Measurements from ENCODE around the gene JCHAIN.
"Not testable (repeated sequence)": the region's sequence is repeated elsewhere in the genome, so short reads cannot be mapped to it uniquely, and the experiment has no call there.

JCHAIN gene

DNA sequence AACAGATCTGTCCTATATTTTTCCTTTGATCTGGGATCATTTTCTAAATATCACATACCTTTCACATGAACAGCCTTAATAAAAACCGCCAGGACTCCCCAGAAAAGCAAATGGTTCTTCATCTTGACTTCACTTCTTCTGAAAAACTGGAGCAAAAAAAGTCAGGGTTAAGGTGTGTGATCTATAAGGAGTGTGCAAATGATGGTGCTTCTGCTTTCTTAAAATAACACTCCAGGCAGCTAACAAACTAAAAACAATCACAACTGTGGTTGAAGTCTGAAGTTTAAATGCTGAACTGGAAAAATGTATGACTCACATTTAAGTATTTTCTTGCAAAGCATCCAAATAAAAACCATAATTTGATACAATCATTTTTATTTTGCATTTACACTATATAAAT is at the start of gene JCHAIN:
JCHAIN (minus strand) TSS at position 140 of the 400 bp plus-strand sequence; CDS start at position 122, 18 bp downstream.
- DNase-seq = no peak

DNA sequence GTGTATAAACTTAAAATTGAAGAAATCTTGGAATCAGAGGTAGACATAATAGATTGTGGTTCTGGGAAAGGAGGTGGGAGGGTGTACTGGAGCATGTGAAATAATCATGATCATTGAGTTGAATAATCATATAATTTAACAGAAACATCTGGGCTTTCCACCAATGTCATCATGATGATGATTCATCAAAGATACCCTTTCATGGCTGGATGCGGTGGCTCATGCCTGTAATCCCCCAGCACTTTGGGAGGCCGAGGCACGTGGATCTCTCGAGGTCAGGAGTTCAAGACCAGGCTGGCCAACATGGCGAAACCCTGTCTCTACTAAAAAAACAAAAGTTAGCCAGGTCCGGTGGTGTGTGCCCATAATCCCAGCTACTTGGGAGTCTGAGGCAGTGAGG is 48.8 kb upstream of the JCHAIN start:
- DNase-seq = no peak

DNA sequence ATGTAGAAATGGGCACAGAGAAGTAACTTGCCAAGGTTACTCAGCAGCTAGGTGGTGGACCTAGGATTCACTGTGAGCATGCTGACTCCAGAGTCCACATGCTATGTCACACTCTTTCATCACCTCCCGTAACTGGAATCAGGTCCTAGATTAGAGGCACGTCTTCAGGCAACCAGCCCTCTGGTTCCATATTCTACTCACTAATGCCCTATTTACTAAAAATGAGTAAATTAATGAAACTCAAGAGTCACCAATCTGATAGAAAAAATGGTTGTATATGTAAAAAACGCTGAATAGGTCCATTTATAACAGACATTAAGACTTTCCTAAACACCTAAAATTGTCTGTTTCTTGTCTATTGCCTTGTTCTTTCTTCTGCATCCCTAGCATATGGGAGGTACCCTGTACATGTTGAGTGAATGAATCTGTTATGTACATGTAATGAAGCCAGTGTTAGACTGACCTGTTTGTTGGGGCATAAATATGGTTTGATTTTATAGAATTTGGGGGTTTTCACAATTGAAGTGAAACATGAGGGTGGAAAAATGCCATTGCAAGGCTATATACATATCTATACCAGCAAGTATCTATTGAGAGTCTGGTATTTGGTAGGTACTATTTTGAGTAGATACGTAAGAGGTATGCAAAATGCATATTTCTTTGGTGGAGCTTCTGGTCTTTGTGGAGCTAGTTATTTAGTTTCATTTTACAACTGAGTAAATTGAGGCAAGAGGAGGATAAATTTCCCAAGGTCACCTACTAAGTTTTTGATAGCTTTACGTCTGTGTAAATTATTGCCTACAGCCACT is 48.0 kb upstream of the JCHAIN start:
- DNase-seq = no peak

DNA sequence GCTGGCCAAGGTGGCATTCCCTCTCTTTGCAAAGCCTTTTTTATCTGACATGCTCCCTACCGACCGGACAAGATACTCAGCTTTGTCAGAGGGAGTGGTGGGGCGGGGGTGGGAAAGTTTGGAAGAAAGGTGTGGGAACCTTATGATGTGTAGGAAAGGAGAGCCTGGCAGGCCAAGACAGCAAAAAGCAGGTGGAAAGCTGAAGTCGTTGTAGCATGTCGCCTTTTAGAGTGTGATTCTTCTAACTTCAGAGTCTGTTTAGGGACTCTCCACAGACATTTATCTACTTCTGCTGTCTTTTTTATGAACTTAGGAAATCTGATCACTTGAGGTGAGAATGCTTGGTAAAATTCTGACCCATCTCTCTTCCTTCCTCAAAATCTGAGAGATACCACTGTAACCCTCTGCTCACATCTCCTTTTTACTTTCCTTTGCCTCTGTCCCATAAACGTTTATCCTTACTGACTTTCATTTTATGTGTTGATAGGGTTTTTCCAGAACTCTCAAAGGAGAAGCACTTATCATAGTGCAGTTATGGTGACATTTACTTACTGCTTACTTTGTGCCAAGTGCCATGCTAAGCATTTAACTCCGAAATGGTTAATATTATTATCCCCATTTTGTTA is 47.3 kb upstream of the JCHAIN start:
- no peak for DNase-seq

DNA sequence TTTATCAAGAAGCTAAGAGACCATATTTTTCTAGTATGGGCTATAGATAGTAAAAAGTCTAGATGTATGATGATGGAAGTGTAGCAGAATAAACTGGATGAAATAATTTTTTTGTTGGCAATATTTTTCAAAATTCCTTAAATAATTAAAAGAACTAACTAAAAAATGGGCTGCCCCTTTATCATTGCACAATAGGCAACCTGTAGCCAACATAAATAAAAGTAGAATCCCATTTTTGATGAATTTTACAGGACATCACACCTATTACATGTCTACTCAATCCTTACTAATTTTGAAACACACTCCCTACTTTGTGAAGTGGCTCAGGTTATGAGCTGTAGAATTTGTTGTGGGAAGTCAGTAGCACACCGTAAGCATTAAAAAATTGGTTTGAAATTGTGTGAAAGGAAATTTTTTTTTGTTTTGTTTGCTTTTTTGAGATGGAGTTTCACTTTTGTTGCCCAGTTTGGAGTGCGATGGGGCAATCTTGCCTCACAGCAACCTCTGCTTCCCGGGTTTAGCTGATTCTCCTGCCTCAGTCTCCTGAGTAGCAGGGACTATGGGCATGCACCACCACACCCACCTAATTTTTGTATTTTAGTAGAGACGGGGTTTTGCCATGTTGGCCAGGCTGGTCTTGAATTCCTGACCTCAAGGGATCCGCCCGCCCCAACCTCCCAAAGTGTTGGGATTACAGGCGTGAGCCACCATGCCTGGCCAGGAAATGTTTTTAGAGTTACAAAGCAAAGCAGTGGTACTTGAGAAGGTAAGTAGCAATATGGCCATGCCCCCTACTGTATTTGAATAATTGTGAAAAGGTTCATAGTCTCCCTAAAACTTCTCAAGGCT is 46.5 kb upstream of the JCHAIN start:
- no peak for DNase-seq

DNA sequence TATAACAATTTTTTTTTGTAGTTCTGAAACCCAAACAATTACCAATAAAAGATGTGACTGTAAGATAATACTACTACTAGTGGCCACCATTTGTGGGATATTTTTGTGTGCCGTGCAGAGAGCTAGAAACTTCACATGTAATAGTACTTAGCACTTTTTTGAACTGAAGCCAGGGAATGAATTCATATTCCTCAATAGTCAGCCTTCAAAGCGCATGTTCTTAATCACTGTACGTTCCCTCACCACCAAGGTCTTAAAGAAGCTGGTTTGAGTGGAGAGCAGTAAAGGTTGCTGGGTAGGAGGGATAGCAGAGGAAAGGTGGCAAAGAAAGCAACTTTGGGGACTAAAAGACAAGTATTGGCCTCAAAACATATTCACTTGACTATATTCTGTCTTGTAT is 45.8 kb upstream of the JCHAIN start:
- no peak for DNase-seq

DNA sequence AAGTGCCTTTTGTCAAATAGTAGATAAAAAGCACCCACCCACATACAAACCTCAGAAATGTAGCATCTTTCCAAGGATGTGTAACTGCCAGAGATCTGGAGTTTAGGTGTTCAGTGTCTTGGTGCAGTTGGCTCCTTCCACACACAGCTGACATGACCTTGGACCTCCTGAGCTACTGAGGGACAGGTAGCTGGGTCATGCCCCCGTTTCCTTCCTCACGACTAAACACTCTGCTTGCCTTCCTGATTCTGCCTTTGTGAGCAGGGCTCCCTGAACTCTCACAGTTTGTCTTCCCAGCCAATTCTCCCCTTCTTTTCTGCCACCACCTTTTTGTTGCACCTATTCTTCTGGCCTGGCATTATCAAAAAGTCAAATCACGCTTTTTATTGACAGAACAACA is 45.3 kb upstream of the JCHAIN start:
- DNase-seq = no peak

DNA sequence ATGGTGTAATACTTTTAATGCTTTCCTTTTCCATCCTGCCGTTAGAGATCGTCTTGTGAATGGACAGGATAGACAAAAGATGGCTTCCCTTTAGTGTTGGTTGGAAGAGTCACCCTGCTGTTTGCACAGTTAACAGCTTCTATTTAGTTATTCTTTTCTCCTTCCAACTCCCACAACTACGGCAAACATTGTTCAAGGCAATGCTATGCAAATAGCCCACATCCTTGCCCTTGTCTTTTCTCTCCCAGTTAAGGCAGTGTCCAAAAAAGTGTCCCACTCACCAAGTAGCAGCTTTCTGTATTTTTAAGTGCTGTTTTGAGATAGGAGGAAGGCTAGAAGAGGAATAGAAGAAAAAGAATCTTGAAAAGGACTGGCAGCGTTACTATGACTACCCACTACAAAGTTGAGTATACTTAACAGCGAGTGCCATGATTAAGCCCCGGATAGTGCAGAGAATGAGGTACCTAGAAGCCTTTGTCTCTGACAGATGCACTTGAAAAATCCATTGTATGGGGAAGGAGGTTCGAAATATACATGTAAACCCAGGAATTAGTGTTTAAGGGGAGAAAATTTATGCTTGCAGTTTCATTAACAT is 43.4 kb upstream of the JCHAIN start:
- DNase-seq = no peak

DNA sequence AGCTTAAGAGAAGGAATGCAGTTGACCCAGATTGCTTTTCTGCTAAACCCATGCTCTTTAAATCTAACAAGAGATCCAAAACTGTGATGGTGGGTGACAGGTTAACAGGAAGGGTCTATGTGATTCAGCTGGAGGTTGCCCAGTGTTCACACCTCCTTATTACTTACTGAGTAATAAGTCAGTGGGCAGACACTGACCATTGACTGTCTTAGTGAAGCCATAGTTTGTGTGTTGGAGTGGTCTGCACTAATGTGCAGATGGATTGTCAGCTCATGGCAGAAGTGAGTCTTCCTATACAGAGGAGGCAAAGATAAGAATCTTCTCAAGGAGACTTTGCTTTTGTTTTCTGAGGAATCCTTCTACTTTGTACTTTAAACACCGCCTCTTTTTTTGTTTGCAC is 40.2 kb upstream of the JCHAIN start:
- DNase-seq = no peak

DNA sequence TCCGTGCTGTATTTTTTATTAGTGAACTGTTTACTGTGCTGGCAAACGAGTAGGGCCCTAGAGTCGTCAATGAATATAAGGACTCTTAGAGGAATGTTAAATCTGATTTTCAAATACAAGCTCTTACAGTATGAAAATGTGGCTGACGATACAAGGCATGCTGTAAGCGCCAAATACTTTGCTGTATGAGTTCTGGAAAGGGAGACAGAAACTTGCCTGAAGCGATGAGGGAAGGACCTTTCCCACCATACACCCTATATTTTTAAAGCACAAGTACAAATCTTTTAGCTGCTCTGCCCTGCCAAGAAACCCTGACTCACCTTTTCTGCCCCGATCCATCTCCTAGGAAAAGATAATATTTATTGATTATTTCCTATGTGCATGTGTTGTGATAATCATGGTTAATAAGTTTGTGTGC is 39.7 kb upstream of the JCHAIN start:
- no peak for DNase-seq

DNA sequence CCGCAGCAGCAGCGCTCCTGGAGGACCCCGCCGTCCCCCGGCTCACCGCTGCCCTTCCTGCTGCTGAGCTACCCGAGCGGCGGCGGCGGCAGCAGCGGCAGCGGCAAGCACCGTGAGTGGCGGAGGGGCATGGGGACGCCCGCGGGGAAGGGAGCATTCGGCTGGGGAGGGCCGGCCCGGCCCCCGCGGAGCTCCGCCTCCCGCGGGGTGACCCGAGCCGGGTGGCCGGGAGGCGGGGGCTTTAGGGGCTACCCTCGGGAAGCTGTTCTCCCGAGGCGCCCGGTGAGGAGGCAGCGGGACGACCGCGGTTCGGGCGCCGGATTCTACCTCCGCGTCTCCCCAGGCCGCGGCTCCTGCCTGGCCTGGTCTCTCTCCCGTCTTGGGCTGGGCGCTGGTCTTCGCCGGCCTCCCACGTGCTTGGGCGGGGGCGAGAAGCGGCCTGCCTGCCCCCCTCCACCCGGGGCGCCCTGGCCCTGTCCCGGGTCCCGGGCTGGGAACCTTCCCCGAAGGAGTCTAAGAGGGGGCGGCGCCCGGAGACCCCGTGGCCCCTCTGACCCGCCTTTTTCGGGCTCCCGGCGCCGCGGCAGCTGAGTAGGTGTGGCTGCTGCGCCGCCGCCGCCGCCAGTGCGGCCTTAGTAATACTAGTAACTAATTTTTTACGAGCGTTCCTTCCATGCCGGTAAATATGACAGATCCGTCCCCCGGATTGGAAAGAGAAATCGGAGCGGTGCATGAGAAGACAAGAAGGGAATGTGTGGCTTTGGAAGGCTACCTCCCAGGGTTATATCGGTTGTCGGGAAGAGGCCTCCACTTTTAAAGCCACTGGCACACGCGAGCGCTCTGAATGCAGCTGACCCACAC is 39.1 kb upstream of the JCHAIN start:
- DNase-seq = peak; percentile 61

DNA sequence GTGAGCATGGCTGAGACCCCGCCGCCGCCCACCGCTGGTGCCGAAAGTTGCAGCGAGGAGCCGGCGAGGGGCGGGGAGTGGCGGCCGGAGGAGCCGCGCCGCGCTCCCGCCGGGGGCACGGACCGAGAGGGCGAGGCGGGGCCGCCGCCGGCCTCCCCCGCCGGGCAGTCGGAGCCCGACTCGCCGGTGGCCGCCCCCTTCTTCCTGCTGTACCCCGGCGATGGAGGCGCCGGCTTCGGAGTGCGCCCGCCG is 38.5 kb upstream of the JCHAIN start:
- no peak for DNase-seq

DNA sequence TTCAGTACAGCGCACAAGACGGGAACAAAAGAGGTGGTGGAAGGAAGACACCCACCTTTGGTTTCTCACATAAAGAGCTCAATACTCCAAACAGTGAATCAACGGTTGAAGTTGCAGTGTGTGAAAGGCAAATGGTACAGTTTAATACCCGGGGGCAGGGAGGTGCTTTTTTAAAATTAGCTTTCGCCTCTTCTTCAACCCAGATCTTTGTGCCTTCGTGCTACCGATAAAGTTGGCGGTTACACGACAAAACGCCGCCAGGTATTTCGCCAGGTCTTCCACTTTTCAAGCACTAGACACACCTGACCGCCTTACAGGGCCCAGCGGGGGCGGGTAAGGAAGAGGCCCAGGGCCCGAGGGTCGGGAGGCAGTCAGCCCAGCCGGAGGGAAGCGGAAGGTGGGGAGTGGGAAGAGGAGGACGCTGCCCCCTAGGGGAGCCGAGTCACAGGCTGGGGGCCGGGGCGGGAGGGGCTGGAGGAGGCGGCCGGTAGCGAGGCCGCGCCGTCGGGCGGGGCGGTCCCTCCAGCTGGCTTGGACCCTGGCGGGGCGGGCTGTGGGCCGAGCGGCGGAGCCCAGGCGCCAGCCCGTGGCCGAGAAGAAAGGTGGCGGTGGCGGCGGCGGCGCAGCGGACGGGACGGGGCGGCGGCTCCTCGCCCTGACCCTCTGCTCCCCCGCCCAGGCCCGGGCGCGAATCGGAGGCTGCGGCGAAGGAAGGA is 38.1 kb upstream of the JCHAIN start:
- peak; percentile 67 for DNase-seq

DNA sequence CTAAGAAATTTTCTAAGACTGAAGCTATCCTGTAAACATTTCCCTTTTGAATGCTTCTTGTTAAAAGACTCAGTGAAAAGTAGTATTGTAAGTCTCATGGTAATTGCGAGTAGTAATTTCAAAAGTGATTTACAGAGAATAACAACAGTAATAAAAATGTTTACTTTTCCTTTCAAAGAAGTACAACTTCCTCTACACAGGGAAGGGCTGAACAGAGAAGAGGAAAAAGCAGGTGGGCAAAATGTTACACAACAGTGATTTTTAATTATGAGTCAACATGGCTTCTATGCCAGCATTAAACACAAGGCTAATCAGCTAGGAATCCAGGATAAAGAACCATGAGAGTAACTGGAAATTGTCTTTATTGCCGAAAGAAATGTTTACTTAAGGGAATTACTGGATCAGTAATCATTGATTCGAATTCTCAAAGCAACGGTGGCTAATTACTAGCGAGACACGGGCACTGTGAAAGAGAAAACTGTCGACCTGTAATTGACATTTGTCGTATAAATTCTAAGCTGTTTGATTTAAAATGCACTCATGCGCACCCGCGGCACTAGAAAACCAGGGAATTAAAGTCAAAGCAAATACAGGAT is 37.4 kb upstream of the JCHAIN start:
- DNase-seq = peak; percentile 38

DNA sequence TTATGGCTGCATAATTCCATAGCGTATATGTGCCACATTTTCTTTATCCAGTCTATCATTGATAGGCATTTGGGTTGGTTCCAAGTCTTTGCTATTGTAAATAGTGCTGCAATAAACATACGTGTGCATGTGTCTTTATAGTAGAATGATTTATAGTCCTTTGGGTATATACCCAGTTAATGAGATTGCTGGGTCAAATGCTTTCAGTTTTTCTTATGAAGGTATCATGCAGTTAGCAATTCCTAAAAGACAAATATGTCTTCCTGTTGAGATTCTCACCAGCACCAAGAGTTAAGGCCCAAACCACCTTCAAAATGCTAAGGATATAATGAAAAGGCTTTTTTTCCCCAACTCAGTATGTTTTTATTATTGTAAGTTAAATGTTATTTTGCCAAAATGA is 36.3 kb upstream of the JCHAIN start:
- DNase-seq = not testable (repeated sequence)

DNA sequence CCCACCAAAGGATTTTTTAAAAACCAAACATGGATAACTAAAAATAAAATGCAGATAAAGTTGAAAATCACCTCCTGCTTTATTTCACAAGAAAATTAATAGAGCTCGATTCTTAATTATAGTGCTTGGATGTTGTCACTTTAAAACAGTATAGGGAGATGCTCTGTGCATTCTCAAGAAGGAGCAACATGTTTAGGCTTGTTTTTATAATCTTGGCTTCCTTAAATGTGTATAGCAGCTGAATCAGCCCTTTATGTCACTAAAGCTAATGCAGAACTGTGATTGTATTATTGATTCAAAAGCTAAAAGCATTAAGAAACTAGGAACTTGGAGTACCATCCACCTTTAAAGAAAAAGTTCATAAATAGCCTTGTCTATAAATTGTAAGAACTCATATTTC is 35.0 kb upstream of the JCHAIN start:
- no peak for DNase-seq

DNA sequence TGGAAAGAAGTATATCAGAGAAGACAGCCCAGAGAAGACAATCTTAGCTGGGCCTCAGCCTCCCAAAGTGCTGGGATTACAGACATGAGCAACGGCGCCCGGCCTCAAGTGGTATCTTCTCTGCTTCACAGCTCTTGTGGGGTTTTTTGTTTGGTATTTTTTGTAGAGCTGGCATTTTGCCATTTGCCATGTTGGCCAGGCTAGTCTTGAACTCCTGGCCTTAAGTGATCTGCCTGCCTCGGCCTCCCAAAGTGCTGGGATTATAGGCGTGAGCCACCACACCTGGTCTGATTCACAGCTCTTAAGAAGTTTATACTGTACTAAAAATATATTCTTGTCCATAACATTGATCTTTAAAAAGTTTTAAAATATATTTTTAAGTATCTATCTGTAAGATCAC is 34.4 kb upstream of the JCHAIN start:
- DNase-seq = no peak

DNA sequence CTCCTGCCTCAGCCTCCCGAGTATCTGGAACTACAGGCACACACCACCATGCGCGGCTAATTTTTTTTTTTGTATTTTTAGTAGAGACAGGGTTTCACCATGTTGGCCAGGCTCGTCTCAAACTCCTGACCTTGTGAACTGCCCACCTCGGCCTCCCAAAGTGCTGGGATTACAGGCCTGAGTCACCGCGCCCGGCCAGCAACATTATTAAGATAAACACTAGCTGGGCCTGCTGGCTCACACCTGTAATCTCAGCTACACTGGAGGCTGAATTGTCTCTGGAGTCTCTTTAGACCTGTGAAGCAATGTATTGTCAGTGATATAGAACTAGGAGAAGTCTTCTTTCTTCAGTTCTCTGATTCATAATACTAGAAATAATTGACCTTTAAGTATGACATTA is 32.1 kb upstream of the JCHAIN start:
- DNase-seq = not testable (repeated sequence)

DNA sequence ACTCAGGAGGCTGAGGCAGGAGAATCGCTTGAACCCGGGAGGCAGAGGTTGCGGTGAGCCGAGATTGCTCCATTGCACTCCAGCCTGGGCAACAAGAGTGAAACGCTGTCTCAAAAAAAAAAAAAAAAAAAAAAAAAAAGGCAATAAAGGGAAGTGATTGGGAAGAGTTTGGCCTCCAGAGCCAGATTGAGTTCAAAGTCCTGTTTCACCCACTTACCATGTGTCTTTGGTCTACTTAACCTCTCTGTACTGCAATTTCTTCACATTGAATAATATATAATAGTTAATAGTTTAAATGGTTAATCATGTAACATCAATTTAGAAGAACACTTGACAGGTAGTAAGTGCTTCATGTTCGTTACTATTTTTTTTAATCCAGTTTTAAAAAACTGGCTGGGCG is 28.3 kb upstream of the JCHAIN start:
- not testable (repeated sequence) for DNase-seq

DNA sequence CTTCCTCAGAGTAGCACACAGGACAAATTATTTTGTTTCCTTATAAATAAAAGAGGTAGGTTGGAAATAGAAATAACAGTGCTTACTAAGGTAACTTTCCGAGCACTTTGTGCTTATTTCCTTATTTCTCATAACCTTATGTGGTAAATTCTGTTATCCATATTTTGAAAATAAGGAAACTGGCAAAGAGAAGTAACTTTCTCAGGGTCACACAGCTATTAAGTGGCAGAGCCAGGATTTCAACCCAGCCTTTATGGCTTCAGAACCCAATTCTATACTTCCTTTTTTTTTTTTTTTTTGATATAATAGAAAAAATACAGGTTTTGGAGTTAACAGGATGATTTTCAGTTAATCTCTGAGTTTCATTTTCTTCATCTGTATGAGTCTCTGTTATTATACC is 25.4 kb upstream of the JCHAIN start:
- DNase-seq = no peak

DNA sequence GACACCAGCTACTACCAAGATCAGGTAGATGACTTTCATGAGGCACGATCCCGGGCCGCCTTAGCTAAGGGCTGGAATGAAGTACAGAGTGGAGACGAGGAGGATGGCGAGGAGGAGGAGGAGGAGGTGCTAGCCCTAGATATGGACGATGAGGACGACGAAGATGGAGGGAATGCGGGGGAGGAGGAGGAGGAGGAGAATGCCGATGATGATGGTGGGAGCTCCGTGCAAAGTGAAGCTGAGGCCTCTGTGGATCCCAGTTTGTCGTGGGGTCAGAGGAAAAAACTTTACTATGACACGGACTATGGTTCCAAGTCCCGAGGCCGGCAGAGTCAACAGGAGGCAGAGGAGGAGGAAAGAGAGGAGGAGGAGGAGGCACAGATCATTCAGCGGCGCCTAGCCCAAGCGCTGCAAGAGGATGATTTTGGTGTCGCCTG is 22.5 kb upstream of the JCHAIN start:
- DNase-seq = no peak

All from NCI-H2171 treated with DMSO at 0.1 percent for 48 hours (cell line).